ENCODE measurements around the gene THSD7B.

The THSD7B gene

DNA sequence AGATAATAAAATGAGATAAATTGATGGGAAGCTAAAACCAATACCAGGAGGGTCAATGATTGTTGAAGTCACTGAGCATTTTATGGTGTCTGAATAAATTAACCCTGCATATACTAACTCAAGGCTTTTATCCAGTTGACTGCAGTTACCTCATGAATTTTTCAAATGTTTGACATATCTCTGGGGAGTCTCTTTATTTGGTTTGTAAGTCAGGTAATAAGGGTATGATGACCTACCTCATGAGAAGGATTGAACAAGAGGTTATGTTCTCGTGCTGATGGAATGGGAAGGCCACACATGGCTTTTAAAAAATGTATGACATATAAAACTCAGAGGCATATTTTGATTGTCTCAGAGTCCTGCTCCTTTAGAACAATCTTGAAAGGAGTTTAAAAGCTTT is 237.6 kb downstream of the THSD7B start:
- TF ChIP-seq, protein P1, sequence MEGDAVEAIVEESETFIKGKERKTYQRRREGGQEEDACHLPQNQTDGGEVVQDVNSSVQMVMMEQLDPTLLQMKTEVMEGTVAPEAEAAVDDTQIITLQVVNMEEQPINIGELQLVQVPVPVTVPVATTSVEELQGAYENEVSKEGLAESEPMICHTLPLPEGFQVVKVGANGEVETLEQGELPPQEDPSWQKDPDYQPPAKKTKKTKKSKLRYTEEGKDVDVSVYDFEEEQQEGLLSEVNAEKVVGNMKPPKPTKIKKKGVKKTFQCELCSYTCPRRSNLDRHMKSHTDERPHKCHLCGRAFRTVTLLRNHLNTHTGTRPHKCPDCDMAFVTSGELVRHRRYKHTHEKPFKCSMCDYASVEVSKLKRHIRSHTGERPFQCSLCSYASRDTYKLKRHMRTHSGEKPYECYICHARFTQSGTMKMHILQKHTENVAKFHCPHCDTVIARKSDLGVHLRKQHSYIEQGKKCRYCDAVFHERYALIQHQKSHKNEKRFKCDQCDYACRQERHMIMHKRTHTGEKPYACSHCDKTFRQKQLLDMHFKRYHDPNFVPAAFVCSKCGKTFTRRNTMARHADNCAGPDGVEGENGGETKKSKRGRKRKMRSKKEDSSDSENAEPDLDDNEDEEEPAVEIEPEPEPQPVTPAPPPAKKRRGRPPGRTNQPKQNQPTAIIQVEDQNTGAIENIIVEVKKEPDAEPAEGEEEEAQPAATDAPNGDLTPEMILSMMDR (IDR thresholded peaks at IDR 0.05; ENCODE audit: extremely low read depth, missing control alignments), result no peak

DNA sequence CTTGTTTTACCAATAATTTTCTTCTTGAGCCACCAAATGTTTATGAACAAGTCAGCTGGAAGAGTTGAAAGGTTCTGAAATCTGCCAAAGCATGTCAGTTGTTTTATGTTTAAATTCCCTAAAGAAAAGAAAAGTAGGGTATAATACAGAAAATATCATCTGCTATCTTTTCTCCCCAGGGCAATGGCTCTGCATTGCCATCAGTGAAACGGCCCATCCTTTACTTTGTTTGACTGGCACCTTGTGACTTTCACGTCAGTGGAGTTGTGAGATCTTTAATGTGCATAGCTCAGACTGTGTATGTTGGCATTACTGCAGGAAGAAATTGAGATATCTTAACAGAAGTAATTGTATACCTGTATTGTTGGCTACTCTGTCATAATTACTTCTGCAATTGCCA is 239.9 kb downstream of the THSD7B start:
- DNase-seq (ENCODE audit: low spot score), result no peak
- TF ChIP-seq, protein P1 (IDR thresholded peaks at IDR 0.05; ENCODE audit: extremely low read depth, missing control alignments), result no peak

More for the DNA sequence above, 237.6 kb downstream of the THSD7B start:
- no peak for DNase-seq (ENCODE audit: low spot score)

DNA sequence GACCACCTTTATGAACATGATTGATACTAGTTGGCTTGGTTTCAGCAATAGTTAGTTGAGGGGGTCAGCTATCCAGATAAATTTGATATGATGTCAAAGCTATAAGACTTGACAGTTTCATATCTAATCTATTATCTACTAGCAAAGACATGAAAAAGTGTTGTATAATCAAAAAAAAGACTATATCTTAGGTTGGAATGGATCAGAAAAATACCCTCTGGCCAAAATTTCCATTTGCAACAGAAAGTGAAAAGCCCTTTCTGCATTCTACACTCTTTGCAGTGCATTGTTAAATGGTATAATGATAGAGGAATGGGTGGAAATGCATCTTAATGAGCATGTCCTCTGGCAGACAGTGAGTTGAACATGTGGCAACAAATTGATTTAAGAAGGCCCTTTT is 242.6 kb downstream of the THSD7B start:
- DNase-seq (ENCODE audit: low spot score), result no peak
- TF ChIP-seq, protein P1 (IDR thresholded peaks at IDR 0.05; ENCODE audit: extremely low read depth, missing control alignments), result no peak

- DNase-seq (ENCODE audit: low spot score), result no peak
- TF ChIP-seq, protein P1 (IDR thresholded peaks at IDR 0.05; ENCODE audit: extremely low read depth, missing control alignments), result no peak
Measured at GRCh38 chr2:137009953-137010352, 244.6 kb downstream of the THSD7B start.

DNA sequence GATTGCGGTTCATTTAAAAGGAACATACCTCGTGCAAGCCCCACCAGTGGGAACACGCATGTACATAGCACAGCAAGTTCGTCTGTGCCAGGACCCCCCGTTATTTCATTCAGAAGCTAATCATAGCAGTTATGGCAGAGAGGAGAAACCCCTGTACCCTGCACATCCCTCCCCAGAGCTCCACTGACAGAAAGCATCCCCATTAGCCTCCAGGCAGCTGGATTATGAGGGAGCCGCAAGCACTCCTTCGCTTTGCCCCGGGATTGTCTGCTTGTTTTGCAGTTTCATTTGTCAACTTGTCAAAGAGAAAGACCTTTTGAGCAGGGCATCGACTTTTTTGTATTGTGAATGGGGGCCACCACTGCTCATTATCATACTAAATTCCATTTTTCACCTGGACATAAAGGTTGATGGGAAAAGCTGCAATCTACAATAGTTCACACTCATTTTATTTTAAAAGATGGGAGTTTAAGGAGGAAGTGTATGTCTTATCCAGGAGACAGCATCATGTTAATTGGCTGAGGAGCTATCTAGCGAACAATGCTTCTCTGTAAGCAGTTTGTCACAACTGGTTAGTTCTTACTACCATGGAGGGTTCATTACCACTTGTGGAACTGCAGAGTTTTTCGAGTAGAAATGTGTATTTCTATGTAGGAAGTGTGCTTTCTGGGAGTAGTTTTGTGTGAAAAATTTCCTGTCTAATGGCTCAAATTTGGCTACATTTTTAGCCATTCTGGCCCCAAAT is 255.3 kb downstream of the THSD7B start:
- TF ChIP-seq, protein P1 (IDR thresholded peaks at IDR 0.05; ENCODE audit: extremely low read depth, missing control alignments), result no peak
- DNase-seq (ENCODE audit: low spot score), result no peak

DNA sequence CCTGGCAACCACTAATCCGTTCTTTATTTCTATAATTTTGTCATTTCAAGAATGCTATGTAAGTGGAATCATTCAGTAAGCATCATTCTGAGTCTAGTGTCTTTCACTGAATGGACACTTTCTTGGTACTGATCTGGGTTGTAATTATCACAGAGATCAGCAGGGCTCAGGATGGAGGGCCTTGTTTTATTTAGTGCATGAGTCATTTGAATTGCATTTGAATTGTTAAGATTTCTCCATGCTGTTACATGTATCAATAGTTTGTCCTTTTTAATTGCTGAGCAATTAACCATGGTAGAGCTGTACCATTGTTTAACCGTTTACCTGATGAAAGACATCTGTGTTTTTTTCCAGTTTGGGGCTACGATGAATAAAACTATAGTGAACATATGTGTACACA is 256.4 kb downstream of the THSD7B start:
- TF ChIP-seq, protein P1 (IDR thresholded peaks at IDR 0.05; ENCODE audit: extremely low read depth, missing control alignments), result no peak
- no peak for DNase-seq (ENCODE audit: low spot score)

DNA sequence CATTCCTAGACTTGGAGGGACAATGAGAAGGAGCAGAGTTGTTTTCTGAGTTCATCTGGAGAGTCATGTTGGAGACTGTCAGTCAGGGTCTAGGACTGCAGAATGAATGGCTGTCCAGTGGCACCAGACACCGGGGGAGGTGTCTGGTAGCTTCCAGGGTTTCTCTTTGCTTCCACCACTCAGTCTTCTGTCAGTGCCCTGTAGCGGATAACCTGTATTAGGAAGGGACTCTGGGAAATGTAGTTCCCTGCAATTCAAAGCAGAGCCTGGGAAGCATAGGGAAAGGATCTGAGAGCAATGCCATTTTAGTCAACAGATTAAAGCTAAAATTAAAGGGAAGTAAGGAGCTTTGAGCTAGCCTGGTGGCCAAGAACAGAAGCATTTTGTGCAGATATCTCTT is 257.9 kb downstream of the THSD7B start:
- TF ChIP-seq, protein P1 (IDR thresholded peaks at IDR 0.05; ENCODE audit: extremely low read depth, missing control alignments), result no peak
- DNase-seq (ENCODE audit: low spot score), result no peak

Data from GM20000 (cell line).